Osteoblast (primary cell): Measurements from ENCODE around the gene MCTS1. TPM values are rescaled to one million over a fixed set of nuclear protein-coding genes. Genes with fewer than 3 reads are reported as not detected.

Source experiments
- DNase-seq: peaks from one replicate; pipeline ENCODE4 v3.0.0; 2011; ENCODE audit warnings: low spot score, mixed read lengths; ENCODE audit not compliant: insufficient read length; ENCODE audit errors: missing footprints
- H2AFZ ChIP-seq: 2 replicates; pipeline ENCODE4 v1.6.0; 2011; ENCODE audit warnings: mild to moderate bottlenecking, low read length
- H3K27ac ChIP-seq: 2 replicates; pipeline ENCODE4 v1.5.1; 2011; ENCODE audit warnings: mild to moderate bottlenecking, low read depth, low read length, moderate library complexity
- H3K27me3 ChIP-seq: 2 replicates; pipeline ENCODE4 v1.6.0; 2012; ENCODE audit warnings: mild to moderate bottlenecking, control low read depth, inconsistent platforms, low read length, moderate library complexity; ENCODE audit not compliant: insufficient read depth
- H3K36me3 ChIP-seq: 2 replicates; pipeline ENCODE4 v1.5.1; 2011; ENCODE audit warnings: mild to moderate bottlenecking, low read length, control low read depth, moderate library complexity; ENCODE audit not compliant: insufficient read depth
- H3K4me1 ChIP-seq: 2 replicates; pipeline ENCODE4 v1.5.1; 2011; ENCODE audit warnings: mild to moderate bottlenecking, low read length, control low read depth, moderate library complexity; ENCODE audit not compliant: insufficient read depth
- H3K4me2 ChIP-seq: 2 replicates; pipeline ENCODE4 v1.6.0; 2011; ENCODE audit warnings: mild to moderate bottlenecking, low read length; ENCODE audit not compliant: insufficient read depth
- H3K4me3 ChIP-seq: fragments of 200-600 bp; sonication (generic); 3 replicates; pipeline ENCODE4 v1.5.1; 2012; ENCODE audit warnings: mild to moderate bottlenecking, low read length, inconsistent platforms; ENCODE audit not compliant: insufficient read depth
- H3K79me2 ChIP-seq: 2 replicates; pipeline ENCODE4 v1.6.0; 2012; ENCODE audit warnings: mild to moderate bottlenecking, low read length, control low read depth, inconsistent platforms; ENCODE audit not compliant: insufficient read depth
- H3K9me3 ChIP-seq: 2 replicates; pipeline ENCODE4 v1.5.1; 2011; ENCODE audit warnings: low read depth, low read length, control low read depth
- H4K20me1 ChIP-seq: 2 replicates; pipeline ENCODE4 v1.6.0; 2012; ENCODE audit warnings: mild to moderate bottlenecking, low read length, control low read depth; ENCODE audit not compliant: insufficient read depth
- total RNA-seq: library from RNA; depleted of rRNA; stranded (reverse); fragments of >200 nt; gene quantifications from 2 replicates; pipeline ENCODE4 v1.2.3, GENCODE V29; 2012
- TF ChIP-seq, protein P1 (sequence below): IDR thresholded peaks from 2 replicates; pipeline ENCODE4 v1.5.1; 2011; ENCODE audit warnings: mild to moderate bottlenecking, low read depth, low read length, moderate library complexity; ENCODE audit errors: extremely low read depth

Gene MCTS1
- total RNA-seq, 1 donor: 29.3 TPM

DNA sequence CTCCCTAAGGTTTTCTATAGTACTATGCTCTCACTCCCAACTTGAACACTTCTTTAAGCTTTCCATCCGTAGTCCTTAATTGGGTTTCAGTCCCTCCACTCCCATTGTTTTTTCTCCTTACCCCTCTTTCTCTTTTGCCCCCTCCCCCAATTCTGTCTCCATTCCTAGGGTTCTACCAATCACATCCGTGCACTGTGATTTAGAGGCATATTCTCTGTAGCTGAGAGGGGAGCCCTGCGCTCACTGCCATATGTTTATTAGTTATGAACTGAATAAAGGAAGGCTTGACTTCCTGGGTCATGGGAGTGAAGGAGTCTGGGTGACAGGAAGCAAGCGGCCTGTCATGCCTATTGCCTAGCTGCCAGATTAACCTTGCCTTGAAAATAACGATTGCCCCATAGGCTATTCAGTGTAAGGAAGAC is 471 bp downstream of the MCTS1 start:
- H3K27ac ChIP-seq: peak overlapping the region; percentile 87
- no peak overlapping the region for H2AFZ ChIP-seq
- H3K36me3 ChIP-seq: peaks cover 6% of the 10 kb centered on the region
- TF ChIP-seq, protein P1, sequence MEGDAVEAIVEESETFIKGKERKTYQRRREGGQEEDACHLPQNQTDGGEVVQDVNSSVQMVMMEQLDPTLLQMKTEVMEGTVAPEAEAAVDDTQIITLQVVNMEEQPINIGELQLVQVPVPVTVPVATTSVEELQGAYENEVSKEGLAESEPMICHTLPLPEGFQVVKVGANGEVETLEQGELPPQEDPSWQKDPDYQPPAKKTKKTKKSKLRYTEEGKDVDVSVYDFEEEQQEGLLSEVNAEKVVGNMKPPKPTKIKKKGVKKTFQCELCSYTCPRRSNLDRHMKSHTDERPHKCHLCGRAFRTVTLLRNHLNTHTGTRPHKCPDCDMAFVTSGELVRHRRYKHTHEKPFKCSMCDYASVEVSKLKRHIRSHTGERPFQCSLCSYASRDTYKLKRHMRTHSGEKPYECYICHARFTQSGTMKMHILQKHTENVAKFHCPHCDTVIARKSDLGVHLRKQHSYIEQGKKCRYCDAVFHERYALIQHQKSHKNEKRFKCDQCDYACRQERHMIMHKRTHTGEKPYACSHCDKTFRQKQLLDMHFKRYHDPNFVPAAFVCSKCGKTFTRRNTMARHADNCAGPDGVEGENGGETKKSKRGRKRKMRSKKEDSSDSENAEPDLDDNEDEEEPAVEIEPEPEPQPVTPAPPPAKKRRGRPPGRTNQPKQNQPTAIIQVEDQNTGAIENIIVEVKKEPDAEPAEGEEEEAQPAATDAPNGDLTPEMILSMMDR: no peak
- H3K27me3 ChIP-seq: peaks cover 2% of the 10 kb centered on the region
- no peaks in the 10 kb centered on the region for H4K20me1 ChIP-seq
- H3K4me3 ChIP-seq: peak overlapping the region; percentile 75
- DNase-seq: peak; percentile 79
- H3K4me2 ChIP-seq: peak overlapping the region; percentile 82
- H3K79me2 ChIP-seq: peaks cover 27% of the 10 kb centered on the region
- no peaks in the 10 kb centered on the region for H3K4me1 ChIP-seq
- H3K9me3 ChIP-seq: no peaks in the 10 kb centered on the region

DNA sequence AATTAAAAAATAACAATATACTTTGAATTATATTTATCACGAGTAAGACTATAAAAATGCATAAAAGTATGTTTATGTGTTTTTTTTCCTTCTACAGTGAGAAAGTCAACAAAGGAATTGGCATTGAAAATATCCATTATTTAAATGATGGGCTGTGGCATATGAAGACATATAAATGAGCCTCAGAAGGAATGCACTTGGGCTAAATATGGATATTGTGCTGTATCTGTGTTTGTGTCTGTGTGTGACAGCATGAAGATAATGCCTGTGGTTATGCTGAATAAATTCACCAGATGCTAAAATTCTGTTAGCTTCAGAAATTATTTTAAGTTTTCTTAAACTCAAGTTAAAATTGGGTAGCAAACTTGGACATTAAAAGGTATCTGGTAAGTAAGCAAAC is 8.2 kb downstream of the MCTS1 start:
- Histone ChIP-seq H3K9me3 (no peaks in the 10 kb centered on the region), H3K27me3 (no peaks in the 10 kb centered on the region), H3K4me2 (no peak overlapping the region), H4K20me1 (no peaks in the 10 kb centered on the region), H3K27ac (no peak overlapping the region), H3K4me3 (no peak overlapping the region), H2AFZ (no peak overlapping the region), H3K79me2 (peaks cover 3% of the 10 kb centered on the region), H3K4me1 (no peaks in the 10 kb centered on the region), H3K36me3 (peaks cover 26% of the 10 kb centered on the region)
- no peak for DNase-seq
- TF ChIP-seq, protein P1: no peak

DNA sequence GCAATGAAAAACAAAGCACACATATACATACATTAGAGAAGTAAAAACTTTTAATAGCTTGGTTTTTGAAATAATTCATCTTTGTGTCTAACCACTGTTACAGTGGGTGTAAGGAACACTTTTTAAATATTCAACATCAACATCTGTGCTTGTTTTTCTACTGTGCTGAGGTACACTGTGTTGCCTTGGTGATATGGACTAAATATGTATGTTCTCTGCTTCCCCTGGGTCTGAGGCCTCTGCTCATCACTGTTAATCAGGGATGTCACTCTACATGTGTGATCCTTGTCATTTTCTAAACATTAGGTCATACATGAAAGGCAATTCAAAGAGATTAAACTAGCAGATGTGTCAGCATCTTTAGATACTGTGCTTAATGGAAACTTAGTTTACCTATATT is 10.9 kb downstream of the MCTS1 start:
- no peaks in the 10 kb centered on the region for H3K9me3 ChIP-seq
- H3K27me3 ChIP-seq: no peaks in the 10 kb centered on the region
- no peak for DNase-seq
- H2AFZ ChIP-seq: no peak overlapping the region
- H3K79me2 ChIP-seq: no peaks in the 10 kb centered on the region
- H4K20me1 ChIP-seq: no peaks in the 10 kb centered on the region
- peaks cover 22% of the 10 kb centered on the region for H3K36me3 ChIP-seq
- H3K4me2 ChIP-seq: no peak overlapping the region
- no peak overlapping the region for H3K27ac ChIP-seq
- no peak overlapping the region for H3K4me3 ChIP-seq
- no peaks in the 10 kb centered on the region for H3K4me1 ChIP-seq
- TF ChIP-seq, protein P1: no peak

DNA sequence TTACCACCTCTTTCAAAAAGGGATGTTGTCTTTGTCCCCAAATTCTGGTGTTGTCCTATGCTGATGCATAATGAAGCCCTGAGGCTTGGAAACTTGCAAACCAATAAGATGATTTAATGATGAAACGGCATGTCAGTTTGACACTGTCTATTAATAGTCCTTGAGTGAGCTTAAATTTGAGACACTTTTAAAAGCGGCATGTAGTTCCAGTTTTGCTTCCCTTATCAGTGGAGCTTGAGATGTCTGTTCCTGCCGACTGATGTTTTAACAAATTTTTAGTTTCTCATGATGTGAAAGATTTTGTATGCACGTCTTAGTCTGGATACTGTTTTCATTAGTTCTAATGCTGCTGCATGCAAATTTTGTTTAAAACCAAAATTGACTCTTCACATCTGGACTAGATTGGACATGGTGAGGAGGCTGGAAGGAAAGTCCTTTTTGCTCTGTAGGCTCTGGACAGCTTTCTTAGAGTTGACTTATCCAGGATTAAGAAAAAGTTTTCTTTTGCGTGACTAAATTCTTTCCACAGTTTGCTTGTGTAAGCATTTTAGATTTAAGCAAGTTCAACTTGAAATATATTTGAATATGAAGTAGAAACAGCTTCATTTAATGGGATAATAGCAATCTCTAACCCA is 14.2 kb downstream of the MCTS1 start:
- no peak for DNase-seq
- H3K4me2 ChIP-seq: no peak overlapping the region
- no peaks in the 10 kb centered on the region for H3K9me3 ChIP-seq
- H2AFZ ChIP-seq: no peak overlapping the region
- H4K20me1 ChIP-seq: no peaks in the 10 kb centered on the region
- H3K79me2 ChIP-seq: no peaks in the 10 kb centered on the region
- H3K4me3 ChIP-seq: no peak overlapping the region
- H3K27ac ChIP-seq: no peak overlapping the region
- H3K4me1 ChIP-seq: no peaks in the 10 kb centered on the region
- no peaks in the 10 kb centered on the region for H3K27me3 ChIP-seq
- H3K36me3 ChIP-seq: peaks cover 9% of the 10 kb centered on the region
- TF ChIP-seq, protein P1: no peak
